HepG2 (cell line): ENCODE measurements around the gene RNF5. TPM values are rescaled to one million over a fixed set of nuclear protein-coding genes. Genes with fewer than 3 reads are reported as not detected.

Experiments
- AHR ChIP-seq: IDR thresholded peaks from 2 replicates; pipeline ENCODE4 v1.6.1; 2018; ENCODE audit warnings: missing genetic modification reagents, missing compliant biosample characterization
- BCLAF1 ChIP-seq: fragments of 450-650 bp; IDR thresholded peaks from 2 replicates; pipeline ENCODE4 v1.6.1; 2017; ENCODE audit warnings: mild to moderate bottlenecking
- FOXC1 ChIP-seq: sonication (generic); formaldehyde crosslinking; IDR thresholded peaks from 2 replicates; pipeline ENCODE4 v1.8.0; 2022; ENCODE audit warnings: mild to moderate bottlenecking, missing genetic modification reagents, borderline replicate concordance
- GLI4 ChIP-seq: sonication (generic); formaldehyde crosslinking; IDR thresholded peaks from 2 replicates; pipeline ENCODE4 v1.5.1; 2020; ENCODE audit warnings: missing genetic modification reagents, mild to moderate bottlenecking, moderate library complexity, borderline replicate concordance
- GTF3A ChIP-seq: sonication (generic); formaldehyde crosslinking; conservative IDR thresholded peaks from 2 replicates; pipeline ENCODE4 v1.4.0; 2020; ENCODE audit warnings: mild to moderate bottlenecking, missing genetic modification reagents
- PHF20 ChIP-seq: sonication (generic); formaldehyde crosslinking; IDR thresholded peaks from 2 replicates; pipeline ENCODE4 v1.5.0; 2020; ENCODE audit warnings: mild to moderate bottlenecking, missing genetic modification reagents
- PHF21A ChIP-seq: sonication (generic); formaldehyde crosslinking; IDR thresholded peaks from 2 replicates; pipeline ENCODE4 v1.5.0; 2020; ENCODE audit warnings: mild to moderate bottlenecking, missing genetic modification reagents
- SAP130 ChIP-seq: IDR thresholded peaks from 2 replicates; pipeline ENCODE4 v1.6.1; 2016; ENCODE audit warnings: low read depth
- SRY ChIP-seq: sonication (generic); formaldehyde crosslinking; IDR thresholded peaks from 2 replicates; pipeline ENCODE4 v1.8.0; 2022; ENCODE audit warnings: mild to moderate bottlenecking, missing genetic modification reagents
- ZBTB10 ChIP-seq: sonication (generic); formaldehyde crosslinking; IDR thresholded peaks from 2 replicates; pipeline ENCODE4 v1.4.0; 2020; ENCODE audit warnings: missing genetic modification reagents, borderline replicate concordance
- ZFP82 ChIP-seq: sonication (generic); formaldehyde crosslinking; IDR thresholded peaks from 2 replicates; pipeline ENCODE4 v1.5.1; 2020; ENCODE audit warnings: mild to moderate bottlenecking, missing genetic modification reagents, borderline replicate concordance
- ZMYM4 ChIP-seq: sonication (generic); formaldehyde crosslinking; IDR thresholded peaks from 2 replicates; pipeline ENCODE4 v1.8.1; 2023; ENCODE audit warnings: mild to moderate bottlenecking, missing genetic modification reagents
- ZNF629 ChIP-seq: sonication (generic); formaldehyde crosslinking; conservative IDR thresholded peaks from 2 replicates; pipeline ENCODE4 v1.5.0; 2020; ENCODE audit warnings: missing genetic modification reagents
- ZNF713 ChIP-seq: sonication (generic); formaldehyde crosslinking; IDR thresholded peaks from 2 replicates; pipeline ENCODE4 v1.4.0; 2020; ENCODE audit warnings: mild to moderate bottlenecking, missing genetic modification reagents
- ZNF784 ChIP-seq: sonication (generic); formaldehyde crosslinking; IDR thresholded peaks from 2 replicates; pipeline ENCODE4 v1.5.1; 2020; ENCODE audit warnings: missing genetic modification reagents, mild to moderate bottlenecking, borderline replicate concordance
- polyA plus RNA-seq, 8 experiments: library from polyadenylated mRNA; depleted of rRNA in 3 of 8; stranded (reverse) in 7 of 8; unstranded in 1 of 8; fragments of >200 nt; fragmentation: Illumina TruSeq in 4 of 8; extraction: Trizol in 4 of 8; gene quantifications; 2 replicates each; pipeline versions ENCODE4 v1.2.1 to v1.2.3, GENCODE V29; 2011 to 2016; ENCODE audit warnings: low read depth in 4 of 8, missing spikeins in 1 of 8, mixed read lengths in 1 of 8; ENCODE audit not compliant: insufficient read depth in 1 of 8
- total RNA-seq, 5 experiments: library from RNA; depleted of rRNA; stranded (reverse); fragments of >200 nt; fragmentation: Illumina TruSeq; extraction: Trizol; gene quantifications; 2 replicates each; pipeline ENCODE4 v1.2.3, GENCODE V29; 2016; ENCODE audit warnings: low read depth in 1 of 5
- TF ChIP-seq, protein P1 (sequence below): sonication (generic); formaldehyde crosslinking; IDR thresholded peaks from 2 replicates; pipeline ENCODE4 v1.5.0; 2020; ENCODE audit warnings: mild to moderate bottlenecking, missing genetic modification reagents
- TF ChIP-seq, protein P2 (sequence below): sonication (generic); formaldehyde crosslinking; IDR thresholded peaks from 2 replicates; pipeline ENCODE4 v1.4.0; 2020; ENCODE audit warnings: mild to moderate bottlenecking, missing genetic modification reagents

Gene RNF5
- total and polyA plus RNA-seq, 2 of the 13 experiments (the other 11 are each of a cell fraction or from before 2014, with no cell fraction given), result 98.0 to 131 TPM

GRCh38 chr6:32178547-32179440, 589 bp downstream of the RNF5 start (continued):
- TF ChIP-seq SAP130 (CRISPR knock-in tag) (peak; percentile 57; the same call in 1 of the 2 replicates), GLI4 (CRISPR knock-in tag) (no peak), SRY (CRISPR knock-in tag) (no peak), PHF20 (CRISPR knock-in tag) (no peak; the same call in 1 of the 2 replicates), FOXC1 (CRISPR knock-in tag) (peak; percentile 71; the same call in 1 of the 2 replicates), AHR (no peak), ZBTB10 (CRISPR knock-in tag) (peak; percentile 28; the same call in 1 of the 2 replicates), PHF21A (CRISPR knock-in tag) (no peak), ZNF713 (CRISPR knock-in tag) (no peak), ZNF784 (CRISPR knock-in tag) (no peak), ZFP82 (CRISPR knock-in tag) (no peak), GTF3A (no peak), BCLAF1 (no peak), ZMYM4 (CRISPR knock-in tag) (peak; percentile 3; the same call in 1 of the 2 replicates), ZNF629 (no peak)
- TF ChIP-seq, protein P1, sequence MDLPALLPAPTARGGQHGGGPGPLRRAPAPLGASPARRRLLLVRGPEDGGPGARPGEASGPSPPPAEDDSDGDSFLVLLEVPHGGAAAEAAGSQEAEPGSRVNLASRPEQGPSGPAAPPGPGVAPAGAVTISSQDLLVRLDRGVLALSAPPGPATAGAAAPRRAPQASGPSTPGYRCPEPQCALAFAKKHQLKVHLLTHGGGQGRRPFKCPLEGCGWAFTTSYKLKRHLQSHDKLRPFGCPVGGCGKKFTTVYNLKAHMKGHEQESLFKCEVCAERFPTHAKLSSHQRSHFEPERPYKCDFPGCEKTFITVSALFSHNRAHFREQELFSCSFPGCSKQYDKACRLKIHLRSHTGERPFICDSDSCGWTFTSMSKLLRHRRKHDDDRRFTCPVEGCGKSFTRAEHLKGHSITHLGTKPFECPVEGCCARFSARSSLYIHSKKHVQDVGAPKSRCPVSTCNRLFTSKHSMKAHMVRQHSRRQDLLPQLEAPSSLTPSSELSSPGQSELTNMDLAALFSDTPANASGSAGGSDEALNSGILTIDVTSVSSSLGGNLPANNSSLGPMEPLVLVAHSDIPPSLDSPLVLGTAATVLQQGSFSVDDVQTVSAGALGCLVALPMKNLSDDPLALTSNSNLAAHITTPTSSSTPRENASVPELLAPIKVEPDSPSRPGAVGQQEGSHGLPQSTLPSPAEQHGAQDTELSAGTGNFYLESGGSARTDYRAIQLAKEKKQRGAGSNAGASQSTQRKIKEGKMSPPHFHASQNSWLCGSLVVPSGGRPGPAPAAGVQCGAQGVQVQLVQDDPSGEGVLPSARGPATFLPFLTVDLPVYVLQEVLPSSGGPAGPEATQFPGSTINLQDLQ (CRISPR knock-in tag), result no peak
- TF ChIP-seq, protein P2, sequence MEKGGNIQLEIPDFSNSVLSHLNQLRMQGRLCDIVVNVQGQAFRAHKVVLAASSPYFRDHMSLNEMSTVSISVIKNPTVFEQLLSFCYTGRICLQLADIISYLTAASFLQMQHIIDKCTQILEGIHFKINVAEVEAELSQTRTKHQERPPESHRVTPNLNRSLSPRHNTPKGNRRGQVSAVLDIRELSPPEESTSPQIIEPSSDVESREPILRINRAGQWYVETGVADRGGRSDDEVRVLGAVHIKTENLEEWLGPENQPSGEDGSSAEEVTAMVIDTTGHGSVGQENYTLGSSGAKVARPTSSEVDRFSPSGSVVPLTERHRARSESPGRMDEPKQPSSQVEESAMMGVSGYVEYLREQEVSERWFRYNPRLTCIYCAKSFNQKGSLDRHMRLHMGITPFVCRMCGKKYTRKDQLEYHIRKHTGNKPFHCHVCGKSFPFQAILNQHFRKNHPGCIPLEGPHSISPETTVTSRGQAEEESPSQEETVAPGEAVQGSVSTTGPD (CRISPR knock-in tag), result no peak
